BE2C (cell line): Measurements from ENCODE around the gene NKX2-2.

Source experiments
- DNase-seq: peaks from one replicate; pipeline ENCODE4 v3.0.0-alpha.2; 2020
- H3K27me3 ChIP-seq: fragments of 250-450 bp; sonication (Bioruptor Pico); 2 replicates; pipeline ENCODE4 v1.5.1; 2020; ENCODE audit warnings: mild to moderate bottlenecking
- H3K36me3 ChIP-seq: fragments of 250-450 bp; sonication (Bioruptor Pico); 2 replicates; pipeline ENCODE4 v1.5.1; 2020; ENCODE audit warnings: mild to moderate bottlenecking
- H3K4me1 ChIP-seq: fragments of 250-450 bp; sonication (Bioruptor Pico); 2 replicates; pipeline ENCODE4 v1.5.1; 2020
- H3K4me3 ChIP-seq: 2 replicates; pipeline ENCODE4 v1.5.1; 2011; ENCODE audit warnings: low read depth, low read length
- H3K9me3 ChIP-seq: fragments of 250-450 bp; sonication (Bioruptor Pico); 2 replicates; pipeline ENCODE4 v1.5.1; 2020
- TF ChIP-seq, protein P1 (sequence below): IDR thresholded peaks from 2 replicates; pipeline ENCODE4 v1.5.1; 2012; ENCODE audit warnings: mild to moderate bottlenecking, low read depth, low read length

The NKX2-2 gene

DNA sequence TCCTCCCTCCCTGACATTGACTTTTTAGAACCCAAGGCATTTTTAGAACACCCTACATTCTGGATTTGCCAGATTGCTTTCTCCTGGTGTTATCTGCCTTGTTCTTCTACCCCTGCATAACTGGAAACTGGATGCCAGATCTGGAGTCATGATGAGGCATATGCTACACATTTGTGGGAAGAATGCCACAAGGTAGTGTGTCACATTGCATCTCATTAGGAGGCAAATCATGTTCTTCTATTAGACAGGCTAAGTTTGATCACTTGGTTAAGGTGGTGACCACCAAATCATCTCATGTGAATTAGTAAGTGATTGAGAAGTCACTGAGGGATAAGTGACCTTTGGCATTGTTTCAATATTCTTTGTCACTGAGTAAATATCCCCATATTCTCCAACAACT is 12.9 kb upstream of the NKX2-2 start:
- peaks cover 39% of the 10 kb centered on the region for H3K27me3 ChIP-seq
- TF ChIP-seq, protein P1, sequence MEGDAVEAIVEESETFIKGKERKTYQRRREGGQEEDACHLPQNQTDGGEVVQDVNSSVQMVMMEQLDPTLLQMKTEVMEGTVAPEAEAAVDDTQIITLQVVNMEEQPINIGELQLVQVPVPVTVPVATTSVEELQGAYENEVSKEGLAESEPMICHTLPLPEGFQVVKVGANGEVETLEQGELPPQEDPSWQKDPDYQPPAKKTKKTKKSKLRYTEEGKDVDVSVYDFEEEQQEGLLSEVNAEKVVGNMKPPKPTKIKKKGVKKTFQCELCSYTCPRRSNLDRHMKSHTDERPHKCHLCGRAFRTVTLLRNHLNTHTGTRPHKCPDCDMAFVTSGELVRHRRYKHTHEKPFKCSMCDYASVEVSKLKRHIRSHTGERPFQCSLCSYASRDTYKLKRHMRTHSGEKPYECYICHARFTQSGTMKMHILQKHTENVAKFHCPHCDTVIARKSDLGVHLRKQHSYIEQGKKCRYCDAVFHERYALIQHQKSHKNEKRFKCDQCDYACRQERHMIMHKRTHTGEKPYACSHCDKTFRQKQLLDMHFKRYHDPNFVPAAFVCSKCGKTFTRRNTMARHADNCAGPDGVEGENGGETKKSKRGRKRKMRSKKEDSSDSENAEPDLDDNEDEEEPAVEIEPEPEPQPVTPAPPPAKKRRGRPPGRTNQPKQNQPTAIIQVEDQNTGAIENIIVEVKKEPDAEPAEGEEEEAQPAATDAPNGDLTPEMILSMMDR = no peak
- no peak overlapping the region for H3K4me3 ChIP-seq
- H3K9me3 ChIP-seq = no peaks in the 10 kb centered on the region
- no peaks in the 10 kb centered on the region for H3K36me3 ChIP-seq
- H3K4me1 ChIP-seq = no peaks in the 10 kb centered on the region
- no peak for DNase-seq

DNA sequence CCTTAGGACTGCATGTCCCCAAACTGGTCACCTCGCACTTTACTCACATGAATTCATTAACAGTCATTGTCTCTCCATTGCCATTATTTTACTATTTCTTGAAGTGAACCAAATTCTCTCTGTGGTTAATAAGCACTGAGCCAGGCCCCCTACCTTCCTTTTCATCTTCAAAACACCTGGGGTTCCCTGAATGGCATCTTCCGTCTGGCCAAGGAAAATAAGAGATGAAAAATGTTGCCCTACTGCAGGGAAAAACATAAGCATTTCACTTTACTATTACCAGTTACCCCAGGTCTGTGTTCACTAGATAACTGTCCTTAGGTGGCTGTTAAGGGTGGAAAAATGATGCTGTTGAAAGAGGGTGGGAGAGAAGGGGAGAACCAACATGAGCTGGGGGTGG is 10.0 kb upstream of the NKX2-2 start:
- Histone ChIP-seq H3K36me3 (no peaks in the 10 kb centered on the region), H3K9me3 (no peaks in the 10 kb centered on the region), H3K4me1 (no peaks in the 10 kb centered on the region), H3K4me3 (no peak overlapping the region), H3K27me3 (peaks cover 68% of the 10 kb centered on the region)
- TF ChIP-seq, protein P1 = no peak
- DNase-seq = no peak

DNA sequence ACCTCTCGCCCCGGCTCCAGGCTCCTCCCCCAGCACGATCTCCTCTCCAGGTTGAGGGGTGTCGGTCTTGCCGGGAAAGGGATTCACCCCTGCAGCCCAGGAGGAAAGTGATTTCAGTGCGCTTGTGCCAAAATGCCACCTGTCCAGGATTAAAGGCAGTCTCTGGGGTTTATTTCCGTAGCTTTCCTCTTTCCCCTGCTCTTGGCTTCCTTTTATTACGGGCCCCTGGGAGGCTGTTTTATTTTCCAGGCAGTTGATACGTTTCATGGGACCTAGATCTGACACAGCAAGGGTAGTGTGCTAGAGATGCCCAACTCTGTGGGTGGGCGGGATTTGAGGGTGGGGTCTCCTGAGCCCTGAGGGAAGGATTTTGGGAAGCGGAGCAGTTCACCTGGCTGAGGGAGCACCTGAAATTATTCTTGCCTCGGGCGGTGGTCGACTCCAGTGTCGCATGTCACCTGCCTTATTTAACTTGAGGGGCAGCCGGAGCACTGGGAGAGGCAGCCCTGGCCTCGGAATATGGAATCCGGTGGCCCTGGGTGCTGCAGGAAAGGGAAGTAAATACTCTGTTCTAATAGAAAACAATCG is 9.5 kb upstream of the NKX2-2 start:
- no peaks in the 10 kb centered on the region for H3K4me1 ChIP-seq
- no peaks in the 10 kb centered on the region for H3K36me3 ChIP-seq
- no peaks in the 10 kb centered on the region for H3K9me3 ChIP-seq
- H3K27me3 ChIP-seq = peaks cover 73% of the 10 kb centered on the region
- H3K4me3 ChIP-seq = no peak overlapping the region
- no peak for DNase-seq
- TF ChIP-seq, protein P1 = no peak

DNA sequence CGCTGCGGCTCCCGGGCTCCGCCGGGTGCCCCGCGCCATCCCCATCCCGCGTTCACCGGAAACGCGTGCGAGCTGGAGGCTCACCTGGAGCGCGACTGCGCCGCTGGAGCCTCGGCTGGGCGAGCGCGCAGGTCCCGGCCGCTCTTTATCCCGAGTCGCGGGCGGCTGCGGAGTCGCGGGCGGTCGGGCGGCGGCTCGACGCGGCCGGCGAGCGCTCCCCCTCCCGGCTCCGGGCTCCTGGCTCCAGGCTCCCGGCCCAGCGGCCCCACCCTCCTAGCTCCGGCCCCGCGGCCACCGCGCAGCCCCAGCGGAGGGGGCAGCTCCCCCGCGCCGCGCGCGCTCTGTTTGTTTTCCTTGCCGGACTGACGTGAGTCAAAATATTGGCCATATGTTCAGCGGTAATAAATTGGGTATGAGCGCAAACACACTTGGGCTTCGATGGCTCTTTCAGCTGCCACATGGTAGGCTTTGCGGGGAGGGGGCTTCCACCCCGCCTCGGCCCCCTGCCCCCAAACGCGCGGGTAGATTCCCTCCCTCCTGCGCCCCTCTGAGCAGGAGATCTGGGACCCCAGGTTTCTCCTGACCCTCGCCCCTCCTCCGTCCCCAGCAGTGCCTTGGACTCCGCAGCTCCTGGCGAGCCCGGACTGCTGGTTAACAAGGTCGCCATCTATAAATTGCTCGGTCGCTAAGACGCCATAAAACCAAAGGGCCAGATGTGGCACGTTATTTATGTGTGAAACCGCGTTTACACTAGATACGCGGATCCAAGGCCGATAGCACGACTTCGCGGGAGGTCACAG is 8.8 kb upstream of the NKX2-2 start:
- no peak overlapping the region for H3K4me3 ChIP-seq
- TF ChIP-seq, protein P1 = no peak
- H3K27me3 ChIP-seq = peaks cover 80% of the 10 kb centered on the region
- H3K9me3 ChIP-seq = no peaks in the 10 kb centered on the region
- DNase-seq = no peak
- H3K4me1 ChIP-seq = no peaks in the 10 kb centered on the region
- H3K36me3 ChIP-seq = no peaks in the 10 kb centered on the region

DNA sequence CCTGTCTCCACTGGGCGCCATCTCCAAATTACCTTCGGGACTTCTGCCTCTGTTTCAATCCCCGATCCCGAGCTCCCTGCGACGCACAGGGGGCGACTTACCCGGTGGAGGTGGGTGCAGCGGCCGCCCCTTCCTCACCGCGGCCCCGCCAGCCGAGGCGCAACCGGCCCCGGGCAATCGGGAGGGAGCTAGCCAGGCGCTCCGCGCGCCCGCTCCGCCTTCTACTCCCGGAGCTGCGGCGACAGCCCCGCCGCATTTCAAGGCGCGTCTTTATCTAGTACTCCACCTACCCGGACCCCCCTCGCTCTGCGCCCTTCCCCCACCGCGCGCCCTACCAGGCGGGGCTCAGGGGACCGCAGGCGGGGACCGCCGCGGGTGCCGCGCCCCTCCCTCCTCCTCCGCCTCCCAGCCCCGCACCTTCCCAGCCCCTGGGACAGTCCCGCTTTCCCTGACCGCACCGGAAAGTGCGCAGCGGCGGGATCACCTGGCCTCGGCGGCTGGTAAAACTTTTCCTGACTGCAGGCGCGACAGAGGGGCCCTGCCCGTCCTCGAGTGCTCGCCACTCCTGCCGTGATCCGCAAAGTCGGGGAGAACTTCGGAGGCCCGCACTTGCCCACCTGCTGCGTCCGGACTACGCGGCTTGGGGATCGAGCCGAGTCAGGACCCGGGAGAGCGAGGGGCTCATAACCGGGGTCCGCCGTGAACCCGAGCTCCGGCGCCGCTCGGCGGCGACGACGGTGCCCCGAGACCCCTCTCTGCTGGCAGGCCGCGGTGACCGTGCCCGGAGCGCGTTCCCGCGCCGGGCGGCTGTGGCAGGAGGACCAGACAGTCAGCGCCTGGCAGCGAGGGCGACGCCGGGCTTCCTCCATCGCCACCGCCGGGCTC is 8.0 kb upstream of the NKX2-2 start:
- no peaks in the 10 kb centered on the region for H3K4me1 ChIP-seq
- no peak overlapping the region for H3K4me3 ChIP-seq
- H3K27me3 ChIP-seq = peaks cover 88% of the 10 kb centered on the region
- H3K36me3 ChIP-seq = no peaks in the 10 kb centered on the region
- TF ChIP-seq, protein P1 = no peak
- no peaks in the 10 kb centered on the region for H3K9me3 ChIP-seq
- no peak for DNase-seq
